DMS114 treated with DMSO at 0.1 percent for 48 hours (cell line): ENCODE results near the gene PDE3B.
"Not testable (repeated sequence)": the region's sequence is repeated elsewhere in the genome, so short reads cannot be mapped to it uniquely, and the experiment has no call there.

ENCODE experiments used
- DNase-seq: peaks from one replicate; lab custom pipeline; 2025; ENCODE audit not compliant: unreplicated experiment; lab: John Stamatoyannopoulos, UW

Gene PDE3B

GRCh38 chr11:14643697-14644225 lies at the start of gene PDE3B:
Gene PDE3B (plus strand): TSS chr11:14643804. CDS start chr11:14644076, 272 bp downstream.
- DNase-seq: peak; percentile 3

- DNase-seq: not testable (repeated sequence)
Measured at GRCh38 chr11:14595261-14595660, 48.3 kb upstream of the PDE3B start.

- DNase-seq: no peak
Measured at GRCh38 chr11:14607713-14608112, 35.9 kb upstream of the PDE3B start.

DNA sequence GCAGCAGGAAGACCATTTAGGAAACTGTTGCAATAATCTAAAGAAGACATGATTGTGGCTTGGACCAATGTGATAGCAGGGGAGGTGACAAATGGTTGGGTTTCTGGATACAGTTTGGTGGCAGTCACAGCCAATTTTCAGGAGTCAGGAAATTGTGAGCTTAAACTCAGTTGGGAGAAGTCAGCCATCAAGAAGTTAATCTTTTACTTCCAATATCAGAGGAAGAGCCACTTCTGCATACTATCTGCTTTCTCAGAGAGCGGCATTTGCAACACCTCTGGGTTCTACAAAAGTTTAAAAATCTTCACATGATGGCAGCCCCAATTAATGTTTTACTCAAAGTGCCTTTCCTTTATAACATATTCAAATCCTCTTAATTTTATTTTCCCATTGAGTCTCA lies 33.7 kb upstream of the PDE3B start:
- DNase-seq: no peak

DNA sequence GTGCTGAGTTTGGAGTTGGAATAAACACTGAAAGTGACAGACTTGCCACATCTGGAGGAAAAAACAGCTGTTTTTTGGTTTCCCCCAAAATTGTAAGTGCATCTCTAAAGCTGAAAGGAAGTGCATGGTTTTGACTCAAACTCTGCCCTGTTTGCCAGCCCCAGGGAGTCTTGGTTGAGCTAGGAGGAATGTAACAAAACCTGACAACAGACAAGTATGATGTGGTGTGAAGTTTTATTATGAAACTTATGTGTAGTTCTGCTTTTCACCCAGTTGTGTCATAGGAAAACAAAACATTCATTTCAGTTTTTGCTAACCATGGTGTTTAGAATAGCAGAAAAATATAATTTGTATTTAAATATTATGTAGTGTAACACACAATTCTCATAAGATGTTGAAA lies 31.7 kb upstream of the PDE3B start:
- no peak for DNase-seq

- DNase-seq: no peak
Measured at GRCh38 chr11:14612694-14613093, 30.9 kb upstream of the PDE3B start.

DNA sequence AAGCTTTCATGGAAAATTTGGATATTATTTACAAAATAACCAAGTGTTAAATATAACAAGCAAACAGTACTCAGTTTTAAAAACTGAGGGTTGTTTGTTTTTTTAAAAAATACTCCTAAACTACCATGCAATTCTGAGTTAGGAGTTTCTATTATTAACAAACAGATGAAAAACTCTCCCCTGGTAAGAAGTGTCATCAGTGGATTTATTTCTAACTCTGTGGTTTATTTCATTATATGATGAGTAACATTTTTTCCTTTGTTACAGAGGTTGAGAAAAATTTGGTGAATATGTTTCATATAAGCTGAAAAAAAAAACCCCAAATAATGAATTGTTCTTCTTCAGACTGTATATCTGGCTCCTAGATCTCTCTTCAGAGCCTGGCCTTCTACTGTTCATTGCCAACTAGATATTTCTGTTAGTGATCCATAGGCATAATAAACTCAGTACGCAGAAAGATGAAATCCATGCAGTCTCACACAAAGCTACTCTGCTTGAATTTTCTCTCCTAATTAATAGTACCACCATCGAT lies 29.4 kb upstream of the PDE3B start:
- DNase-seq: no peak

DNA sequence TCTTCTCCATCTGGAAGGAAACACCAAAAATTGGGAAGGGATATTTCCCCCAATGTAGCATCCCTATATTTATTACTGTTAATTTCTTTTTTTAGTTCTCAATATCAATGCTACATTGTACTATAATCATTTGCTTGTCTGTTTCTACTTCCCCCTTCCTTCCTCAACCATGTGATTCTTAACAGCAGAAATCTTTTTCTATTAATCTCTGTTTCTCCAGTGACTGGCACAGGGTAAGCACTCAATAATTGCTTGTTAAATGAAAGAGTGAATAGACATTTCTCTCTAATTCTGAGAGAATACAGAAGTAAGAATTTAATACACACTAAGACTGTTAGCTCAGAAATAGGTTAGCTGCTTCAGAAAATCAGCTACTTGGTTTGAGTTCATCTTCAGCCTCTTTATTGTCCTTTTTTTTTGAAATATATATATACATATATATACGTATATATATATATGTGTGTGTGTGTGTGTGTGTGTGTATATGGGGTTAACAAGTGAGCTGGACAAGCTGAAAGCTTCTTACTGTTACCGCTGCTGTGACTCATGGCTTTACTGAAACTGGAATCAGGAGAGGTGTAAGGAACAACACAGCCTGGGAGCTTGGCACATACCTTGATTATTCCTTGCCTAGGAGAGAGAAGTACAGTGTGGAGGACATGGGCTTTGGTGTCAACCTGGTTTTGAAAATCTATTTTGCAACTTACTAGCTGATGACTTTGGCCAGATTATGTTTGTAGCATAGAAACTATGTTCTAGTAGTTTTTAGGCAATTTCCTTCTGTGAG lies 26.2 kb upstream of the PDE3B start:
- no peak for DNase-seq

GRCh38 chr11:14618060-14618459 lies 25.5 kb upstream of the PDE3B start:
- no peak for DNase-seq

- DNase-seq: no peak
Measured at GRCh38 chr11:14619603-14620531, 23.7 kb upstream of the PDE3B start.

DNA sequence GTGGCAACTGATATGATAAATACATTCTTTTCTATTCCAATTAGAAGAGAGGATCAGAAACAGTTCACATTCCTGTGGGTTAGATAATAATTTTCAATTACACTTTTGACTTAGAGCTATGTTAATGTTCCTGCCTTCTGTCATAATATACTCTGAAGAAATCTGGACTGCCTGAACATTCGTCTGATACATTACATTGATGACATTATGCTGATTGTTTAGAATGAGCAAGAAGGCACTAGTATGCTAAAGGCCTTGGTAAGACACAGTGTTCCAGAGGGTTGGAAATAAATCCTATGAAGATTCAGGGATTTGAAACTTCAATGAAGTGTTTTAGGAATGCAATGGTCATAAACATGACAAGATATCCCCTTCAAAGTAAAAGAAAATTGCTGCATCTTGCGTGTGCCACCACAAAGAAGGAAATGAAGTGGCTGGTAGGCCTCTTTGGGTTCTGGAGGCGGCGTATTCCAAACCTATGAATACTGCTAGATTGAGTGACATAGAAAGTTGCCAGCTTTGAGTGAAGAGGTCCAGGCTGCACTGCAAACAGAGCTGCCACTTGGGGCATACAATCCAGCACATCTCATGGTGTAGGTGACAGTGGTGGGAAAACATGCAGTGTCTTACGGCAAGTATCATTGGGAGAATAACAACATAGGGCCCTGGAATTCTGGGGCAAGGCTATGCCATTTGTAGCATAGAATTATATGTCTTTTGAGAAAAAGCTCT lies 21.2 kb upstream of the PDE3B start:
- DNase-seq: no peak

DNA sequence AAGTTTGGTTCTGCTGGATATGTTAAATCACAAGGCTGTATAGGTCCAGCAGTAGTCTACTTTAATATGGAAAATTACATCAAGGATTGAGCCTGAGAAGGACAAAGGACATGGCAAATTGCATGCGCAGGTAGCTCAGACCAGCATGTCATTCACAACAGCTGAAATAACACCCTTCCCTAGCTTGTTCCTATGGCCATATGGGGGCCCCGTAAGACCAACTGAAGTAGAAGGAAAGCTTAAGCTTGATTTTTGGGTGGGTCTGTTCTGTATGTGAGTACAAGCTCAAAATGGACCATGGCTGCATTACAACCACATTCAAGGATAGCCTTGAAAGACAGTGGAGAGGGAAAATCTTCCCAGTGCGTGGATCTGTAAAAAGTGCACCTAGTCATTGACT lies 20.6 kb upstream of the PDE3B start:
- no peak for DNase-seq

DNA sequence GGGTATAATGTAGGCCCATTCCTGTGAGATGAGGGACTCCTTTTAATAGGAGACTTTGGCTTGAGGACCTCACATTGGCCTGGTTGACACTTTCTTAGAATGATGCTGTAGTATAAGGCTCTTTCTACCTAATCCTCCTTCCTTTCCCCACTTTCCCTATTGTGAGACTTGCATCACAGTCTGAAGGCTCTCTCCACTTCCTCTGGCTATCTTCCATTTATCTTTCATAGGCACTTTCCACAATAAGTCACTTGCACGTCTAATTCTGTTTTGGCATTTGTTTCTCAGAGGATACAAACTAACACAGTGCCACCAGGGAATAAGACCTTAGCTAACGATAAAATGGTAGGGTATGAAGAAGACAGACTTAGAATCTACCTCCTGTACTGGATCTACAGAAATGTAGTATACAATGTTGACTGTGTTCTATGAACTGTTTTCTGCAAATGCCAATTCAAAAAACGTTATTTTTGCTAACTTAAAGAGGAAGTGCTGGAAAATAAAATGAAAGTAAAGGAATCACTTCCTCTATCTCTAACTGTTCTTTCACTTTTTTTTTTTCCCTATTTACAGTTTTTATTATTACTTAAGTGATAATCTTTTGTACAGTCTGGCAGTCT lies 17.9 kb upstream of the PDE3B start:
- DNase-seq: no peak

- DNase-seq: no peak
Measured at GRCh38 chr11:14626650-14627049, 17.0 kb upstream of the PDE3B start.

DNA sequence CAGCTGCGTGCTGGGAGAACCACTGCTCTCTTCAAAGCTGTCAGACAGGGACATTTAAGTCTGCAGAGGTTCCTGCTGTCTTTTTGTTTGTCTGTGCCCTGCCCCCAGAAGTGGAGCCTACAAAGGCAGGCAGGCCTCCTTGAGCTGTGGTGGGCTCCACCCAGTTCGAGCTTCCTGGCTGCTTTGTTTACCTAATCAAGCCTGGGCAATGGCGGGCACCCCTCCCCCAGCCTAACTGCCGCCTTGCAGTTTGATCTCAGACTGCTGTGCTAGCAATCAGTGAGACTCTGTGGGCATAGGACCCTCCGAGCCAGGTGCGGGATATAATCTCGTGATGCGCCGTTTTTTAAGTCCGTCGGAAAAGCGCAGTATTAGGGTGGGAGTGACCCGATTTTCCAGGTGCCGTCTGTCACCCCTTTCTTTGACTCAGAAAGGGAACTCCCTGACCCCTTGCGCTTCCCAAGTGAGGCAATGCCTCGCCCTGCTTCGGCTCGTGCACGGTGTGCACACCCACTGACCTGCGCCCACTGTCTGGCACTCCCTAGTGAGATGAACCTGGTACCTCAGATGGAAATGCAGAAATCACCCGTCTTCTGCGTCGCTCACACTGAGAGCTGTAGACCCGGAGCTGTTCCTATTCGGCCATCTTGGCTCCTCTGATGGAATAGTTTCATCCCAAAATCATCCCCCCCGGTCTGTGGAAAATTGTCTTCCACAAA lies 9.9 kb upstream of the PDE3B start:
- not testable (repeated sequence) for DNase-seq

- DNase-seq: no peak
Measured at GRCh38 chr11:14634813-14635212, 8.8 kb upstream of the PDE3B start.

DNA sequence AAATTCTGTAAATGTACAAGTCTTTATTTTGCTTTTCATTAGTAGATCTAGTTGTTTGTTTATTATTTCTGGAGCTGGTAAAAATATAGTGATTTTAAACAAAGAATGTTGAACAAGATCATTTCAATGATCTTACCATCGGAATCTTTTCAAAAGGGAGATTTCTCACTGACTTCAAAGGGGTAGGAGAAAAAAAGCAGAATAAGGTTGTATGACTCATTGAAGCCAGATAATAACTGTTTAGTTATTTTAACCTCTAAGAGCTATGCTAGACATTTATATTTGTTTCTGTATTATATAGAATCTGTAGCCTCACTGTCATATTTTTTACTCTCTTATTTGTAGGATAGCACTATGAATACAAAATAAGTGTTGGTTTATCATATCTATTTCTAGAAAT lies 8.1 kb upstream of the PDE3B start:
- no peak for DNase-seq

DNA sequence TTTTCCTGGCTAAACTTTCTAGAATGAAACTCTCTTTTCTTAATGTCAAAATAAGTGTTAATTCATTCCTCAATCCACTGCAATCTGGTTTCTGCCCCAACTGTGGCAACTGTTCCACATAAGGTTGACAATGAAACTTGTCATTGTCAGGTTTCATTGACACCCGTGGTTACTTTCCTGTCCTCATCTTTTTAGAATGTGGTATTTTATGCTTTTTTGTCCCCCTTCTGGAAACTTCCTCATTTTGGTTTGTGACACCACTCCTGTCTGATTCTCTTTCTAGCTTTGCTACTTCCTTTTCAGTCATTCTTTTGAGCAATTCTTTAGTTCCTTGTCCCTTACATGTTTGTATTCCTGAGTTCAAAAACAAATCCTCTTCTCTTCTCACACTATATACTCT lies 7.5 kb upstream of the PDE3B start:
- no peak for DNase-seq

- no peak for DNase-seq
Measured at GRCh38 chr11:14637868-14638409, 5.7 kb upstream of the PDE3B start.

- DNase-seq: no peak
Measured at GRCh38 chr11:14638561-14638960, 5.0 kb upstream of the PDE3B start.
